OCI-LY3 (cell line): ENCODE results near the gene MCU.

Source experiments
- EZH2phosphoT487 ChIP-seq: fragments of 200-600 bp; shearing (Covaris generic); IDR thresholded peaks from 2 replicates; pipeline ENCODE4 v1.6.1; 2018; ENCODE audit warnings: antibody characterized with exemption, mixed run types, low read depth
- TF ChIP-seq, protein P1 (sequence below): fragments of 200-600, 300-600 bp; sonication (generic); IDR thresholded peaks from 2 replicates; pipeline ENCODE4 v1.5.1; 2014; ENCODE audit warnings: antibody characterized with exemption, low read length, low read depth

GRCh38 chr10:72802332-72802731 is 110.4 kb downstream of the MCU start:
- TF ChIP-seq, protein P1, sequence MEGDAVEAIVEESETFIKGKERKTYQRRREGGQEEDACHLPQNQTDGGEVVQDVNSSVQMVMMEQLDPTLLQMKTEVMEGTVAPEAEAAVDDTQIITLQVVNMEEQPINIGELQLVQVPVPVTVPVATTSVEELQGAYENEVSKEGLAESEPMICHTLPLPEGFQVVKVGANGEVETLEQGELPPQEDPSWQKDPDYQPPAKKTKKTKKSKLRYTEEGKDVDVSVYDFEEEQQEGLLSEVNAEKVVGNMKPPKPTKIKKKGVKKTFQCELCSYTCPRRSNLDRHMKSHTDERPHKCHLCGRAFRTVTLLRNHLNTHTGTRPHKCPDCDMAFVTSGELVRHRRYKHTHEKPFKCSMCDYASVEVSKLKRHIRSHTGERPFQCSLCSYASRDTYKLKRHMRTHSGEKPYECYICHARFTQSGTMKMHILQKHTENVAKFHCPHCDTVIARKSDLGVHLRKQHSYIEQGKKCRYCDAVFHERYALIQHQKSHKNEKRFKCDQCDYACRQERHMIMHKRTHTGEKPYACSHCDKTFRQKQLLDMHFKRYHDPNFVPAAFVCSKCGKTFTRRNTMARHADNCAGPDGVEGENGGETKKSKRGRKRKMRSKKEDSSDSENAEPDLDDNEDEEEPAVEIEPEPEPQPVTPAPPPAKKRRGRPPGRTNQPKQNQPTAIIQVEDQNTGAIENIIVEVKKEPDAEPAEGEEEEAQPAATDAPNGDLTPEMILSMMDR: no peak
- no peak for TF ChIP-seq EZH2phosphoT487
